ENCODE data around the gene MGST3.

GRCh38 chr1:165659581-165659895 is 28.5 kb downstream of the MGST3 start:
- no peak for TF ChIP-seq CTCF (IDR thresholded peaks at IDR 0.05)
- no peak for TF ChIP-seq POLR2A (IDR thresholded peaks at IDR 0.05)

All from uterus (tissue), 2 donors.